Measurements from ENCODE around the gene CDCA4.

The CDCA4 gene

DNA sequence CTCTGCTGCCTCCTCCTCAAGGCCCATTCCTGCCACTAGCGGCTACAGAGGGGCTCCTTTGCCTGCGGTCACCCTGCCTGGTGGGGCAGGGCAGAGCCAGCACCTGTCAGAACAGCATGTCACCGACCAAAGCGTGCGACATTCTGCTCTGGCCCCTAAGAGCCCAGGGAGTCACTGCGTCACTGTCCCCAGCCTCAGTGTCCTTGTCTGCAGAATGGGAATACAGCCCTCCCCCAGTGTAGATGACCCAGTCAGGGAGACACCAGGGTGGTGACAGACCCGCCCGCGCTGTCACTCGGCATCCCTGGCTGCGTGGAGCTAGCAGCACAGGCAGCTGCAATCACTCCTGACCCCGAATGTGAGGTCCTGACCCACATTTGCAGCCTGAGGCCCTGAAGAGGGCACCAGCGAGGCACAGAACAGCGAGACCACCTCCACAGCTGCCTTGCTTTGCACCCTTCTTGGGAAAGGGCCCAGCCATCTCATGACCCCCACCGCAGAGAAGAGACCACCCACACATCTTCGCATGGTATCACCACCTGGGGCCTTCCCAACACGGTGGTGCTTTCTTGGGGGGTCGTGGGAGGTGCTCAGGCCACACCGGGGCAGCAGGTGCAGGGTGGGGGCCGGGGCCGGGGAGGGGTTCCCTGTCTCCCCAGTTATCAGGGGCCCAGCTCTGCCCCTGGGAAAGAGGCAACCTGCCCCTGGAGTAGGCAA lies 45.2 kb downstream of the CDCA4 start:
- DNase-seq (ENCODE audit: low spot score), result no peak

DNA sequence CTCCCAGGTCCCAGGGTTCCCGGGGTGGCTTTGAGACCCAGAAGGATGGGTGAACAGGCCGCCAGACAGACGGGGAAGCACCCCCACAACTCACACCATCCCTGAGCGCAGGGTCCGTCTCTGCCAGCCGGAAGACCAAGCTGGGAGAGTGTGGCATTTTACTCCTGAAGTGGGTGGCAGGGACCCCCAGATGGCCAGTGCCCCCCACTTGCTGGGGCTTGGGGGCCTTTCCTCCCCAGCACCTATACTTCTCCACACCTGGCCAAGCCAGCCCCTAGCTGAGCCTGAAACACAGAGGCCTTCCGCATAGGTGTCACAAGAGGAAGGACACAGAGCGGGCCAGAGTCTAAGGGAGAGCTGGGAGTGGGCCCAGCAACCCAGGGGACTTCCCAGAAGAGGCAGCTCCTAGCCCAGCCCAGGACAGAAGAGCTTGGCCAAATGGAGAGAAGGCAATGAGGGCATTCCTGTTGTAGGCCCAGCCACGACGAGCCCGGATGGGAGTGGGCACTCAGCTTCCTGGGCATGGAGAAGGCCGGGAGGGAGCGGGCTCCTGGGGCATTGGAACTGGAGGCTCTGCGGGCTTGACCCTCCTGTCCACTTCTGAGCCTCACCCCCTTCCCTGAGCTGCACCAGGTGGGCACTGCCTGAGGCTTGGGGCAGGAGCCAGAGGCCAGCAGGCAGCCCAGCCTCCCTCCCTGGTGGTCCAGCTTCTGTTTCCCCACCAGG lies 46.1 kb downstream of the CDCA4 start:
- DNase-seq (ENCODE audit: low spot score), result no peak

DNA sequence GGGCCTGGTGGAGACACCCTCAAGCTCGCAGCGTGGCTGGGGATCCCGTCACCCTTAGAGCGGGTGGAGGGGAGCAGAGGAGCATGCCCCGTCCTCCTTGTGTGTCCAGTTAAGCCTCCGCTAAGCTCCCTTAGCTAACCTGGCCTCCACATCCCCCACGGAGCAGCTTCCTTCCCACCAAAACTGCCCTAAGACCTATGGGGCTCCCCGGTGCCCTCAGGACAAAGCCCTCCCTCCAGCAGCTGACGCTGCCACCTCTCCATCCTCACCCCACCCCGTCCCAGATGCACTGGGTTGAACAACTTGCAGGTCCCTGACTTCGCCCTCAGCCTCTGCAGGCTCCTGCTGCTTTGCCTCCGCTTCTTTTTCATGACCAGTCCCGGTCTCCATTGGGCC lies 46.7 kb downstream of the CDCA4 start:
- no peak for DNase-seq (ENCODE audit: low spot score)

GRCh38 chr14:104973385-104974145 lies 47.3 kb downstream of the CDCA4 start:
- no peak for DNase-seq (ENCODE audit: low spot score)

- peak; percentile 40 for DNase-seq (ENCODE audit: low spot score)
Observed at GRCh38 chr14:104973135-104973384, 47.8 kb downstream of the CDCA4 start.

GRCh38 chr14:104972301-104973134 lies 48.4 kb downstream of the CDCA4 start:
- DNase-seq (ENCODE audit: low spot score), result no peak

DNA sequence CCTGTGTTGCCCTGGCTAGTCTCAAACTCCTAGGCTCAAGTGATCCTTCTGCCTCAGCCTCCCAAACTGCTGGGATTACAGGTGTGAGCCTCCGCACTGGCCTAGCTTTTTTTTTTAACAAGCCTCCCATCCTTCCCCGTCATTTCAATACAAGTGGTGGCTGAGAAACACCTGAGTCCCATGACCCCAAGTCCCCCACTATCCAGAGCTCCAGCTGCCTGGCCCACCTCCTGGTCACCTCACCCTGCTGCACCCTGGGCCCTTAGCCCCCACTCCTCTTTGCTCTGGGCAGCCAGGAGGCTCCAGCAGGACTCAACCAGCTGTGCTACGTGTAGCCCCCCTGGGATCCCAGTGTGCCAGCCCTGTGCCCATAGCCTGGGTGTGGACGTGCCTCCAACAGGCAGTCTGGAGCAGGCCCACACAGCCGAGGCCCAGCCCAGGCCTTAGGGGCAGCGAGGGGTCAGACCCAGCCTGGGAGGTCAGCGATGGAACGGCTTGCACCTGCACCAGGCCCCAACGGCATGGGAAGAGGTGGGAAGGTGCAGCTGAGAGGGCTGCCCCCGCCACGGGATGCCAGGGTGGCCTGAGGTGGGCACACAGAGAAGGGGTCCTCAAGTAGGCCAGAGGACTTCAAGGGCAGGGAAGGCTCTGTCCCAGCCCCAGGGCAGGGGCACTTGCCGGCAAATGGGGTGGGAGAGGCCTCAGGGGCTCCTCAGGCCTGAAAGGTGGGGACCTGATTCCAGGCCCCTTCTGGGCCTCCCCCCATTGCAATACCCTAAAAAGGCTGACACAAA lies 49.2 kb downstream of the CDCA4 start:
- DNase-seq (ENCODE audit: low spot score), result no peak

DNA sequence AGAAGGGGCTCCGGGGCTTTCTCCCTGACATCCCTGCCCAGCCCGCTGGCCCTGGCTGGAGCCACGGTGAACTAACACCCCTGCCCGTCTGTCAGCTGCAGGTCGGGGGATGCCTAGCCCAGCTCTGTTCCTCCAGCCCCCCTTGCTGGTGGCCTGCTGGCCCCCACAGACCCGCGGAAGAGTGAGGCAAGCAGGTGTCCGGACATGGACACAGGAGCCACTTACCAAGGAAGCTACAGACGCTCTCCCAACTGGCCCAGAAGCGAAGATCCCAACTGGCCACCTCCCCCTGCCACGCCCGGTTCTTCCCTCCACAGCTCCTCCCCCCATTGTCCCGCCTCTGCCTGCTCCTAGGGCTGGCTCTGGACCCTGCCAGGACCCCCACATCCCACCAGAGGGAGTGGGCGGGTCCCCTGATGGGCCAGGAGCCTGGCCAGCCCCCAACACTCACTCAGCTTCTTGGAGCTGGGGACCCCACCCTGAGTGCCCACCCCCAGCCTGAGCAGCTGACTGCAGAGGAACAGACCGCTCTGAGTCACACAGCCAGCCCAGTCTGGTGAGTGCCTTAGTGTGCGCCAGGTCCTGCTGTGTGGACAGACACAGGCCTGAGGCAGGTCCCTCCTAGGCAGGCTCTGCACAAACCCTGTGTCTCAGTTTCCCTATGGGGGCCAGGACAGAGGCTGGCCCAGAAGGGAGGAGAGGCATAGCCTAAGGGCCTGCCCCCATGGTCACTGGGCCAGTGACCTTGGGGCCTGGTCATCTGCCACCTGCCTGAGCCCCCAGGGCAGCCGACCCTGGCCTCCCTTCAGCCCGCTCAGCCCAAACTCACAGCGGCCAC lies 50.4 kb downstream of the CDCA4 start:
- peak; percentile 48 for DNase-seq (ENCODE audit: low spot score)

DNA sequence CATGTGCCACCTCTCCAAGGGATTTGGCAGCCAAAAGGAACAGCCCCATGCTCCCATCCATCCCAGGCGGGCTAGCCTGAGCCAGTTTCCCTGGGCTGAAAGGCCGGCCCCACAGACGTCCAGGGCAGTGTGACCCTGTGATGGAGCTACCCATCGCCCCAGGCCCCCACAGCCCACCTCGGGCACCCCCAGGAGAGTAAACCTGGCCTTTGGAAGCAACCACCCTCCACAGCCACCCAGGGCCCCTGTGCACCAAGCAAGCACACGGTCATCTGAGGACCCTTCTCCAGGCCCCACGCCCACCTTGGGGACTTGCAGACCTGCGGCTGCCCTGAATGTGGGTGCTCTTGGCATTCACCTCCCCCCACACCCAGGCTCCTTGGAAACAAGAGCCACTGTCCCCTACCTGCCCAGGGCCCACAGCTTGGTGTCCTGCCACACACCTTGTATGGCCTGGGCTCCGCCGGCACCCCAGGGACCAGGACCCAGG lies 51.1 kb downstream of the CDCA4 start:
- DNase-seq (ENCODE audit: low spot score), result no peak

GRCh38 chr14:104968541-104969401 lies 52.1 kb downstream of the CDCA4 start:
- no peak for DNase-seq (ENCODE audit: low spot score)

DNA sequence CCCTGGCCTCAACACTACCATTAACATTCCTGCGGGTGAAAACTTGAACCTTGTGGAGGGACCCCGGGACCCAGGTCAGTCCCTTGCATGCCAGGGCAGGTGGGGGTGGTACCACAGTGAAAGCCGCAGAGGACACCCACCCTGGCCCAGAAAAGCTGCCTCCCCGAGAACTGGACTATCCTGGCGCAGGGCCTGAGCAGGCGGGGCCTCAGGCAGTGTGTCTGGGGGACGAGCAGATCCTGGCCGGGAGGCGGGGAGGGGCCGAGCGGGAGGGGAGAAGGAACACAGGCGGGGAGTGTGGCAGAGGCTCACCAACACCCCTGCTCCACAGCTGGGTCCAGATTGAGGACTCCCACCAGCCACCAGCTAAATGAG lies 52.7 kb downstream of the CDCA4 start:
- DNase-seq (ENCODE audit: low spot score), result peak; percentile 38

DNA sequence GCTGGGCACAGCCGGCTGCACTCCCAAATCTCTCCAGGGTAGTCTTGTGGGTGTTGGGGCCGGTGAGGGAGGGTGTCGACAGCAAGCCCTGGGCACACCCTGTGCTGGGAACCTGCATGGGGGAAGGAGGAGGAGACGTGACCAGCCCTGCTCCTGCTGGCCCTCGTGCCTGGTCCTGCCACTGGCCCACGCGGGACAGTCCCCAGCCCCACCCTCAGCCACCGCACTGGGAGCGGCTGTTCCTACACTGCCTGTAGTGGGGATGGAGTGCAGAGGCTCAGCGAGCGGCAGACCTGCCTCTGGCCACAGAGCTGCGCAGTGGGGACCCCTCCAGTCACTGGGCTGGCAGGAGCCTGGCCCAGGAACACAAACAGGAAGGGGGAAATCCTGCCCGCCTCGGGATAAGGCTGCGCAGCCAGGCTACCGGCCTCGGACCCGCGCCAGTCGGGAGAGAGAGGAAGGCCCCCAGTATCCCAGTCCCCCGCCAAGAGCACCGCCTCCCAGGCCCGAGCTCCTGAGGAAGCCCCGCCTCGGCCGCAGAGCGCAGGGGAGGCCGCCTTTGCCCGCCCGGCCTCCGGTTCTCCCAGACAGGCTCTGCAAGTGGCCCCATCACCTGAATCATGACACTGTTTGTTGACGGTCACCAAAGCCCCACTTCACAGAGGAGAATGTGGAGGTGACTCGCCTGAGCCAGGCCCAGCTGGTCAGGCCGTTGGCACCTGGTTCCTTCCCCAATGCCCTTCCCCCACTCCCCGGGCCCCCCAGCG lies 53.3 kb downstream of the CDCA4 start:
- no peak for DNase-seq (ENCODE audit: low spot score)

DNA sequence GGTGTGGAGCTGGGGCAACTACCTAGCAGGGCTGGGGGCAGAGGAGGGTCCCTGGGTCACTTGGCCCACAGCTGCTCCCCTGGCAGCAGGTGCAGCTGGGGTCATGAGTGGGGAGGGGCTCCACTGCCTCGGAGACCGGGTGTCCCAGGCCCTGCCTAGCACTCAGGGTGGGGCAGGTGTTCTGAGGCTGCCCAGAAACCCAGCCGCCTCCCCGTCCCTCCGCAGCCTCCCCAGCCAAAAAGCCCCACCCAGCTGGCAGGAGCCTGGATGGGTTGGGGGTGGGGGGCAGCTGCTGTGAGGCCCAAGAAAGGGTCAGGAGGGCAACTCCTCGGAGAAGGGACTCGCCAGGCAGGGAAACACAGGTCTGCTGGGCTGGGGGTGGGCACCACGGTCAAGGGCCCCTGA lies 53.9 kb downstream of the CDCA4 start:
- DNase-seq (ENCODE audit: low spot score), result no peak

DNA sequence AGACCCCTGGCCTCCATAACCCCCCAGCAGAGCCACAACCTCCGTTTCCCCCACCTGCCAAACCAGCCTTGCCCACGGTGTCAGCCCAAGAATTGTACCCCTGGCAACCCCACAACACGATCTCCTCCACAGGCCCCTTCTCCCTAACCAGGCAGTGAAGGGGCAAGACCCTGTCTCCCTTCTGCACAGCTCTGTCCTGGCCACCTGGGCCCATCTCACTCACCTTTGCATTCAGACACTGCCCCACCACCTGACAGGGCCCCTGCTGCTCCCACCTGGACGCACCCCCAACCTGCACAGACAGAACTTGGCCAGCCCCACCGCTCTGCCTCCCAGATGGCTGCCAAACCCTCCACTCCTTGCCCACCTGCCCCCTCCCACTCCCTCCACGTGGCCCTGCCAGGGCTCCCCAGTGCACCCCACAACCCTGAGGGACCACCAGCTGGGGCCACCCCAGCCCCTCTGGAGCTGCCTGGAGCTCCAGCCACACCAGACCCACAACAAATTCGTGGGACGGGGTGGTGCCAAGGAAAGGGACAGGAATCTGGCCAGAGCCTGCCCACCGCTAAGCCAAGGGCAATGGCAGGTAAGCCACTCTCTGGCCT lies 54.5 kb downstream of the CDCA4 start:
- no peak for DNase-seq (ENCODE audit: low spot score)

GRCh38 chr14:104965561-104966231 lies 55.2 kb downstream of the CDCA4 start:
- DNase-seq (ENCODE audit: low spot score), result no peak

- no peak for DNase-seq (ENCODE audit: low spot score)
Observed at GRCh38 chr14:104964546-104964945, 56.3 kb downstream of the CDCA4 start.
